Colon (tissue), 2 donors: Measurements from ENCODE around the gene CDKAL1.
"Not testable (repeated sequence)": the region's sequence is repeated elsewhere in the genome, so short reads cannot be mapped to it uniquely, and the experiment has no call there.

Experiments used
- FAIRE-seq: peaks from 2 replicates; lab custom pipeline; 2012; peaks lifted over from hg19 to GRCh38; lab: Jason Lieb, UNC
- donor health status: control.
- donor health status: control.

CDKAL1 gene

GRCh38 chr6:20599302-20600051, 65.2 kb downstream of the CDKAL1 start:
- no peak for FAIRE-seq

DNA sequence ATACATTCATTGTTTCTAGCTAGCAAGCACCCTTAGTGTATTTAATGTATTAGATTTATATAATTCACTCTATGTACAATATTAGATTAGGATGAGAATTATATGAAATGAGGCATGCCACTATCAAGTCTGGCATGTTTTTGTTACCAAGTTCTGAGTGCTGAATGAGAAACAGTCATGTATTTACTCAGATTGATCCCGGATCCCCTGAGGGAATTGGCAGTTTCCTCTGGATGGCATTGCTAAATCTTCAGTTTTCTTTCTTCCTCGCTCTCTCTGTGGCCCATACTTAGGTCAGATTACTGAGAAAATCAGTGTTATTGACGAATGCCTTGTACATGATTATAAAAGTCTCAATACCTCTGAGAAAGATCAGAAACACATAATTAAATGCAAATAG, 66.6 kb downstream of the CDKAL1 start:
- FAIRE-seq: no peak

GRCh38 chr6:20604159-20604558, 69.9 kb downstream of the CDKAL1 start:
- FAIRE-seq: no peak

DNA sequence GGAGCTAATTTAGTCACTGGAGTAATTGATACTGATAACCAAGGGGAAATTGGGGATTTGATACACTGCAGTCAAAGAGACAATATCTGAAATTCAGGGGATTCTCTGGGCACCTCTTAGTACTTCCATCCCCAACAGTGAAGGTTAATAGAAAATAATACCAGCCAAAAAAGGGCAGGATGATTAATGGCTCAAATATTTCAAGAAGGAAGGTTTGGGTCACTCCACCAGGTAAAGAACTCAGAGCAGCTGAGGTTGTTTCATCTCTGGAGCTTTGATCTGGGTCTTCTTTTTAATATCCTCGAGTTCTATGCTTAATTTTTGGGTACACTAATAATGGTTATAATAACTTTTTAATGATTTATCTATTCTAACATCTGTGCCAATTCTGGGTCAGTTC, 70.8 kb downstream of the CDKAL1 start:
- no peak for FAIRE-seq

- FAIRE-seq: no peak
These were observed 71.3 kb downstream of the CDKAL1 start for GRCh38 chr6:20605581-20605980.

DNA sequence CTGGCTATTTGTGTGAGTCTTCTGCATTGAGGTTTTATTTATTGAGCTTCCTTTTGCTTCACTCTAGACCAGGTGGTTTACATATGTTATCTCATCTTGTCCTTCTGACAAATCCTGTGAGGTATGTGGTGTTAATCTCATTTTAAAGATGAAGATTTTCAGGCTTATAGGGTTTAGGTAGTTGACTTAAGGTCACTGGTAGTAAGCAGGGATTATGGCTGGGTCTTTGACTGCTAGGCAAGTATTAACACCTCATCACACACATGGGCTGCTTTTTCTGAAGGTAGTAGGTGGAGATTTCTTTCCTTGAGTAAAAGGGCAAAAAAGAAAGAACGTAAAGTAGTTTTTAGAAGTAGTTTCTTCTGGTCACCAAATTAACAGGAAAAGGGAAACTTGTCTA, 72.6 kb downstream of the CDKAL1 start:
- no peak for FAIRE-seq

DNA sequence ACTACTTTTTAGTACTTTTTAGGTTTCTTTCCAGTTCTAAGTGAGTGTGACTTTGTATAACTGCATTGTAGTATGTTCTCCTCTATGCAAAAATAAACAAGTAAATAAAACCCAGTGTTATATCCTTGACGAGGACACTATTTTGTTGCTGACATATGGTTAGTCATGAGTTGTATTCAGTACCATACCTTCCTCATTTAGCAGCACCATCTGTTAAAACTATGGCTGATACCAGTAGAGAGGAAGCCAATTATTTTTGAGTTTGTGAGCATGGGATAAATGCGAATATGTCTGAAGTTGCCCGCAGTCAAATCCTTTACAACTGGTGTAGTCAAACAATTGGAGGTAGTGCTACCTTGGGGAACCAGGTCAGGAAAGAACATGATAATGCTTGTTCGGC, 74.1 kb downstream of the CDKAL1 start:
- no peak for FAIRE-seq

- FAIRE-seq: no peak
These were observed 74.6 kb downstream of the CDKAL1 start for GRCh38 chr6:20608905-20609304.

- FAIRE-seq: not testable (repeated sequence)
These were observed 75.7 kb downstream of the CDKAL1 start for GRCh38 chr6:20609924-20610323.

DNA sequence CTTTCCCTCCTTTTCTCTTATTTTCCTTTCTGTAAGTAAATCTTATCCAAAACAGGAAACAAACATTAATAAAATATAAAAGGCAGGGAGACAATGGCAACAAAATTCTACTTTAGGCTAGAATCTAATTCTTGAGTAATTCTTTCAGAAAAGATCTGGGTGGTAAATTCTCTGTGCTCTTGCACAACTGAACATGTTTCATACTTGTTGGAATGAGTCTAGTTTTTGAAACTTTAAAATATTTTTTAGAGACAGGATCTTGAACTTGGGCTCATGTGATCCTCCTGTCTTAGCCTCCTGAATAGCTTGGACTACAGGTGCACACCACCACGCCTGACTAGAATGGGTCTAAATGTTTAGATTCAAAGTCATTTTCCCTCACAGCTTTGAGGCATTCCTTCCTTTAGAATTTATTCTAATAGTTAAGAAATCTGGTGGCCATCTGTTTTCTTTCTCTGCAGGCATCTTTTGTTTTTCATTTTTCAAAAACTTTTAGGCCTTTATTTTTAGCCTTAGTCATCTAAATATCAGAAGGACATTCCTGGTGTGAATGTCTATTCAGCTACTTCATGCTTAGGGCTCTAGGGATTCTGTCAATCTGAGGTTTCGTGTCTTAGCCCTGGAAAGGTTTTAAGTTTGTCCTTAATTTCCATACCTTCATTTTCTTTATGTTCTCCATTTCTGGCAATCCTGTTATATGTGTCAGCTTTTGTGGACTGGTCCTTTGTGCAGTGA, 76.5 kb downstream of the CDKAL1 start:
- FAIRE-seq: no peak

GRCh38 chr6:20617537-20617936, 83.3 kb downstream of the CDKAL1 start:
- FAIRE-seq: not testable (repeated sequence)

GRCh38 chr6:20620043-20620442, 85.8 kb downstream of the CDKAL1 start:
- no peak for FAIRE-seq

- no peak for FAIRE-seq
These were observed 89.5 kb downstream of the CDKAL1 start for GRCh38 chr6:20623761-20624160.

GRCh38 chr6:20626165-20626564, 91.9 kb downstream of the CDKAL1 start:
- no peak for FAIRE-seq

DNA sequence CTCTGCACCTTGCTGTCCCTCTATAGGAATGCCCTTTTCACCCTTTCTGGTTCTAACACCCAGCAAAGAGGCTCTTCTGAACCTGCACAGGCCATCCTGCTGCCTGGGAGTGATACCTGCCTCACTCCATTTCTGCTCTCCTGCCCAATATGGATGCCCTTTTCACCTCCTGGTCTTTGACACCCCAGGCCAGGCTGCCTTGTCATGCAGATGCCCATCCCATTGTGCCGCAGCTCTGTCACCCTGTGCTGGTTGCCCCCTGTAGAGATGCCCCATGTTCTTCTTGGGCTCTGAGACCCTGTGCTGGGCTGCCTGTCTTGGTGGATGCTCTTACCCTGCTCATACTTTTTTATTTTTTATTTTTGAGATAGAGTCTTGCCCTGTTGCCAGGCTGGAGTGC, 95.3 kb downstream of the CDKAL1 start:
- FAIRE-seq: no peak

- FAIRE-seq: no peak
These were observed 95.9 kb downstream of the CDKAL1 start for GRCh38 chr6:20630136-20630535.

GRCh38 chr6:20630617-20631548, 96.6 kb downstream of the CDKAL1 start:
- no peak for FAIRE-seq

- FAIRE-seq: no peak
These were observed 97.3 kb downstream of the CDKAL1 start for GRCh38 chr6:20631549-20631924.

DNA sequence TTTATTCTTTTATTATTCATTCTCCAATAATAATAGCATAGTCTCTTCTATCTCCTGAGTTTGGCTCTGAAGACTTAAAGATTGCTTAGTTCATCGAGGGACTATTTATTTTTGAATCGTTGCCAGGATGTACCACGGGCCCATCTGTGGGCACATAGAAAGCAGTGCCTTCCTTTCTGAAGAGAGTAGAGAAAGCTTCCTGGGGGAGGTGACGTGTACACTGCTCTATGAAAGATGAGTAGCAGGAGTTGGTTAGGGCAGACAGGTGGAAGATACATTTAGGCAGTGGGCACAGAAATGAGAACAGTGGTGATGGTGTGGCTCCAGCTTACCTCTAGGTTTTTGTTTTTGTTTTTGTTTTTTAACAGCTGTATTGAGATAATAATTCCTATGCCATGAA, 98.4 kb downstream of the CDKAL1 start:
- FAIRE-seq: no peak

- FAIRE-seq: no peak
These were observed 99.5 kb downstream of the CDKAL1 start for GRCh38 chr6:20633566-20634340.

- FAIRE-seq: no peak
These were observed 104.9 kb downstream of the CDKAL1 start for GRCh38 chr6:20639161-20639560.

DNA sequence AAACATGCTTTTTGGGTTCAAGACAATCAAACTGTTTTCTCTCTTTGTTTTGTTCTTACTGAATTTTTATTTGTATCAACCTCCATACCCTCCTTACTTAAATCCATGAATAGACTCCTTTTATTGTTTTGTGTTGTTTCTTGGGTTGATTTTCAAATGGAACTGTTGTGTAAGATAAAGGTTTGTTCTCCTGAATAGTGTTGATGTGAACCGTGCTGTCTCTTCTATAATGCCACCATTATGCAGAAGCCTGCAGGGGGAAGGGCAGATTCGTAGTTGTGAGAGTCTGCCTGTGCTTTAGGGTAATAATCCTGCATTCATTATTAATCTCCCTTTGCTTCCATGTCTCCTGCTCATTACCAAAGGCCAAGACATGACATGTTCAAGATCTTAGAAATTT, 105.9 kb downstream of the CDKAL1 start:
- no peak for FAIRE-seq
